Kidney capillary endothelial cell (primary cell): ENCODE data around the gene RASAL2.

Experiments
- DNase-seq: peaks from one replicate; pipeline ENCODE4 v3.0.0-alpha.2; 2018; ENCODE audit warnings: low spot score

Gene RASAL2

DNA sequence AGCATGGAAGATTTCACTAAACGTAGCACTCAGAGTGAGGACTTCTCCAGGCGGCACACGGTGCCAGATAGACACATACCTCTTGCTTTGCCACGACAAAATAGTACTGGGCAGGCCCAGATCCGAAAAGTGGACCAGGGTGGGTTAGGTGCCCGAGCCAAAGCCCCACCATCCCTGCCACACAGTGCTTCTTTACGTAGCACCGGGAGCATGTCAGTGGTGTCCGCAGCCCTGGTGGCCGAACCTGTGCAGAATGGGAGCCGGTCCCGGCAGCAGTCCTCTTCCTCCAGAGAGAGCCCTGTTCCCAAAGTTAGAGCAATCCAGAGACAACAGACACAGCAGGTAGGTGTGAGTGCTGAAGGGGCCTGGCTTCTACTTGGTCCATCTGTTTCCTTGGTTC is 364.3 kb downstream of the RASAL2 start:
- no peak for DNase-seq

DNA sequence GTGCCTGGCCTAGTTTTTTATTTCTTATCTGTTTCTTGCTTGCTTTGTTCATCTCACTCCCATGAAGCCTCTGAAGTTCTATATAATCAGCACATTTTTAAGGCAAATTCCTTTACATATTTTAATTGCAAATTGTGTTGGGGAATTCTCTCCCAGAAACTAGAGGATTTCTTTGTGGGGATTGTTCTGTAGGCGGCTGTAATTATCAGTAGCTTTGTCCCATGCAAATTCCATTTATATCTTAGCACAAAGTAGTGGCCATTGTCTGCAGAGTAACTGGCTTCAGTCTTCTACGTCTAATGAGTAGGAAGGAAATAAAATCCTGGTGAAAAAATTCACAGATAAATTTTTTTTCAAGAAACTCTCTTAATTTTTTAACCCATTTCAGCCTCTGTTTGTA is 367.2 kb downstream of the RASAL2 start:
- DNase-seq, result no peak

DNA sequence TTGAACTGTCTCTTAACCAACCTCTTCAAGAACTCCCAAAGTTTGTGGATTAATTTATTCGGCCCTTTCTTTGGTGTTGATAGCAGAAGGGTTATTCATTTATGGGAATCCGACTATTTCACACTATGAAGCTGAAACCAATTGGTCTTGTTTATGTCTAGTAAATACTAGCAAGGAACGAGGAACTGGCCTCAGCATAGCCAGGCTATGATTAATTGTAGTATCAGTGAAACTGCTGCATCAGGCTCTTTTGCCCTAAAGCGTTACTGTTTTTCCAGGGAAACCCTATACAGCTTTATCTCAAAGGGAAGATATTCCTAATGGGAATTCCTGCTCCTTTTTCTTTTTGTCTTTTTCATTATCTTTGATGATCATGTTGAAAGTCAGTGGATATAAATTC is 367.8 kb downstream of the RASAL2 start:
- DNase-seq, result no peak

DNA sequence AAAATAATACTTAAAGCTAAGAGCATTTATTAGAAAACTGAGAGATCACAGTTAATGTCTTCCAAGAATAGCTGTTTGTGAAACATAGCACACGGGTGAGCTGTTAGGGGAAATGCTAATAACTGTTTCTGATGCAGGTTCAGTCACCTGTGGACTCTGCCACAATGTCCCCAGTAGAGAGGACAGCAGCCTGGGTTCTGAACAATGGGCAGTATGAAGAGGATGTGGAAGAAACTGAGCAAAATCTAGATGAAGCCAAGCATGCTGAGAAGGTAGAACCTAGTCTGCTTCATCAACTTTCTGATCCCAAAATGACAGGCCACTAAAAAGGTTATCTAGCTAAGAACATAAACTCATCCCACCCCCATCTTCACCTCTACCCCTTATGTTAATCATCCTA is 370.2 kb downstream of the RASAL2 start:
- no peak for DNase-seq

DNA sequence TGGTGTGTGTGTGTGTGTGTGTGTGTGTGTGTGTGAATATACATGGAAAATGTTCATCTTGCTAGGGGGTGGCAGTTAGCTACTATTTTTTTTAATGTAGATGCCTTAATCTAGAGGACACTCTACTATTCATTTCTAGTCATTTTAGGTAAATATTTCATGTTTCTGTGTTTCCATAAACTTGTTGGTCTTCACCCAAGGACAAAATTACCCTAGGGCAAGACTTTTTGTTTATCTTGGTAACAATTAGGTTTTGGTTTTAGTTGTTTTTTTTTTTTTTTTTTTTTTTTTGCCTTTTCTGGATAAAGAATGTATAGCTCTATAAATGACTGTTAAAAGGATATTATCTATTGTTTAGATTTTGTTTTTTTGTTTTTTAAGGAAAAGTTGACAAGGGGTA is 370.7 kb downstream of the RASAL2 start:
- no peak for DNase-seq

DNA sequence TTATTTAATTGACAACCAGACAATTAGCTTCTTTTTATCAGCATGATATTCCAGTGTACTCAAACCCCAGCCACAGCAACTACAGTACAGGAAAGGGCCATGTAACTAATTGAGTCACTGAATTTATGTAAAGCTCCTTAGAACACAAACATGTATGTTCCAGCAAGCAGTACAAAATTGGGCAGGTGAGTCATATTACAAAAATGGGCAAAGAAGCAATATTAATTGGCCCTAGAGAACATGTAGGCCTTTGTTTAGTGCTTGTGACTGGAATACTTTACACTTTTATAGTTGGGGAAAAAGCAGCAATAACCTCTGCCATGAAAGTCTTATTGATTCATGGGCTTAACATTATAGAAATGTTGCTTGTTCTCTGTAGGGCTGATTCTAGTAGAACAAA is 371.1 kb downstream of the RASAL2 start:
- DNase-seq, result peak; percentile 16

DNA sequence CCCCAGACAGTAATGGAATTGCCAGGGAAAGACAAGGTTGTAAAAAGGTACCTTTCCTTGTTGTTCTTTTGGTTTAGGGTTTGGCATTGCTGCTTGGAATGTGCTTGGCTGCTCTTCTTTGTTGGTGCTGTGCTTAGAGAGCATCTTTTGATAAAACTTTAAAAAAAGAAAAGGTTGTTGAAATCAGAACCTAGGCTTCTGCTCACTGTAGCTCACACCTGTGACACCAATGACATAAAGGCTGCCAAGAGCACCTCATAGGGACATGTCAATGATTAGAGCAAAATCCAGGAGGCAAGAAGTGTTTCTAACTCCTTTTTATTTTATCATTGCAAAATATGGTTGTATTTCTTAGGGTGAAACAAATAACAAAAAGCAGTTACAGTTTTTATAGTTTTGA is 373.9 kb downstream of the RASAL2 start:
- DNase-seq, result no peak

DNA sequence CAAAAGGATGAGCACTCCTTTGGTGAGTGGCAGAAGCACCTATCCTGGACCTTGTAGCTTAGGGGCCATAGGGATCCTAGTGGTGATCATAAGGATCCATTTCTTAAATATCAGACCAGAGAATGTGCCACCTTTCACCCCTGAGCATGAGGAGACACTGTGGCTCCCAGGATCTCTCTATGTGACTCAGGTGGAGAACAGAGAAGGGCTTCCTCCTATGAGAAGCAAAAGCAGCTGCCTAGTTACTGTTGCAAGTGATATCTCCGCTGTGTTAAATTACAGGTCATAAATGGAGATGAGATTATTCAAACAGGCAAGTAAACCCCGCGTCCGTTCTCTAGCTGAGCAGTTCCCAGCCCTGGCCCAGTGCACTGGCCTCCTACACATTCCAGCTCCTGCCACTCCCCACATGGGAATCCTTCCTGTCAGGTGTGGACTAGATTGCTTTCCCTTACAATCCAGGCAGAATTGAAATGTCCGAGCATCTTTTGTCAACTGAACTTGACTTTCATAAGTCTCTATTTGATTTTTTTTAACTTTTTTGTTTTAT is 376.6 kb downstream of the RASAL2 start:
- no peak for DNase-seq

DNA sequence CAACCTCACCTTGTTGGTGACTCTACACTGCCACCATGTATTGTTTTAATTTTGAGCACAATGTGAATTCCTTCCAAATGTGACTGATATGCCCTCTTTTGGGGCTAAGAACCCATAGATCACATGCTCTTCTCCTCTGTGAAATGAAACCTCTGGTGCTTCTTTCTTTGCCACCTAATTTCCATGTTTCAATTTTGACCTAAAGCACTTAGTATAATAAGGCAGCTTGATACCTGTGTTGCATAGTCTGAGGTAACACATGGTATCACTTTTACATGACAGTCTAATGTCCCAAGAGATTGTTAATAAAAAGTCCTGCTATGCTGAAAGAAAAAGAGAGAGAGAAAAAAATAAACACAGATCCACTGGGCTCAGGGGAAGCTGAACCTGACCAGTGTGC is 378.6 kb downstream of the RASAL2 start:
- DNase-seq, result no peak

DNA sequence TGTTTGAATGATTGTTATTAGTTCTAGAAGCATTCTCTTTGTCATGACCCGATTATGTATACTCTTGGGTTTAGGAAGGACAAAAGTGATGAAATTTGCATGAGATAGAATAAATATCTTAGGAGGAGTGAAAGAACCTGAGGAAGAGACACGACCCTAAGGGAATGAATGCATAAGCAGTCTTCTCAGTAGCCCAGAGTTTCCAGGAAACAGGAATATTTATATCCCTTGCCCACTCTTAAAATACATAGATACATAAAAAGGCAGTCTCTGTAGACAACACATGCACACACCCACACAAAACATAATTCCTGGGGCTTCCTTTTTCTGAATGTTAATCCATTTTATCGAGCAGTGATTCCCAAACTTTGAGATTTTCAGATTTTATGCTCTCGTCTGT is 383.5 kb downstream of the RASAL2 start:
- no peak for DNase-seq

DNA sequence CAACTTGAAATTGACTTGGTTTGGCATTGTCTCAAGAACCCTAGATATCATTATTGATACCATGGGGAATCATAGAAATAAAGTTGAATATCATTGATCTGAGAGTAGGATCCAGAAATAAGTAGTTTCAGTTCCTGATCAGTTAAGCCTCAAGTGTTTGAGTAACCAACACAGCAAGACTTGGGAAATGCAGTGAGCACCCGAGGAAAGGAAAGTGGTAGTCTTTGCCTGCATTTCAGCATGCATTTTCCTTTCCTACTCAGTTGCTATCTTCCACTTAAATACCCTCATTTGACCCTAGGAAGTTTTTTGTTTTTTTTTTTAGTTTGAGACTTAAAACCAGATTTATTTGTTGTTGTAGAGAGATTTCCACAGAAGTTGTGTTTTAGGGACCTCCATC is 383.9 kb downstream of the RASAL2 start:
- no peak for DNase-seq

DNA sequence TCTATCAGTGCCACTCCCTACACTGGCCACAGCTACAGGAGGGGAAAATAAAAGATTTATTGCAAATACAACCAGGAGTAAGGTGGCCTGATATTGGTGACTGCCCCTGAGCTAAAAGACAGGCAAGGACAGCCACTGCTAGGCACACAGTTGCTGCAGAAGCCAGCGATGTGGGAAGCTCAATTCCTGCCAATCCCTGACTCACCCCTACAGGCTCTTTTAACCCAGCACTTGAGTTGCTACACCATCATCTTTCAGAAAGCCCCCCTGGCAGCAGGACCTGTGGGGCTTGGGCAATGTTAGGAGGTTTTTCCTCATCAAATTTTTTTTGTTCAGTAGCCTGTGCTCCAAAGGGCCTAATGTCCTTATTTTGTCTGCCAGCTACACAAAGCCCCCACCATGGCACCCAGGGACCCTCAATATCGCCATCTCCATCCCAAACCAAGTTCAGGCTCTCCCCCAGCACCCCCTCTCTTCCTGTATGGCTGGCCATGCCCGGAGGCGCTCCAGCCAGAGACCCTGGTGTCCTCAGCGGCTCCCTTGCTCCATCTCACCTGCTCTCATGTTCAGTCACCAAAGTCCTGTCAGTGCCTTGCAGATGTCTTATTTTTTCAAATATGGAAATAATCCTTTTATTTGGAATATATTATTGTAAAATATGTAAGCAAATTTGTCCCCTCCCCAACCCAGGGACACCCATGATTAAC is 389.5 kb downstream of the RASAL2 start:
- no peak for DNase-seq

DNA sequence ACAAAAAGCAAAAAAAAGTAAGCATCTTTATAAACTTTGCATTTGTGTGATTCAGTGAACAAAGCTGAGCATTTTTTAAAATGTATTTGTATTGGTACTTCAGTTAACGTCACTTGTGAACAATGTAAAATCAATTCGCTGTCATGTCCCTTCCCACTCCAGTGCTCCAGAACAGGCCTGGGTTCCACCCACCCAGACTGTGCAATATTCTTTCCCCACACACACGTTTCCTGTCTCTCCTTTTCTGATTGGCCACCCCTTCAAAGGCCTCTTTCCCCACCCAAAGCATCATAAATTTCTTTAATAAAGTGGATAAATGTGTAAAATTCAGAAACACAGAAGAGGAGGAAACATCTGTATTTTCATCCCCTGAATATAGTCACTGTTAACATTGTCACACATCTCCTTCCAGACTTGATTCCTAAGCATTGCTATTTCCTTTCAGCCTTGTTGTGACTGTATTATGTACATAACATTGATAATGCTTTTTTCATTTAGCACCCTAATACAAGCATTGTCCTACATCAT is 390.9 kb downstream of the RASAL2 start:
- DNase-seq, result peak; percentile 57

DNA sequence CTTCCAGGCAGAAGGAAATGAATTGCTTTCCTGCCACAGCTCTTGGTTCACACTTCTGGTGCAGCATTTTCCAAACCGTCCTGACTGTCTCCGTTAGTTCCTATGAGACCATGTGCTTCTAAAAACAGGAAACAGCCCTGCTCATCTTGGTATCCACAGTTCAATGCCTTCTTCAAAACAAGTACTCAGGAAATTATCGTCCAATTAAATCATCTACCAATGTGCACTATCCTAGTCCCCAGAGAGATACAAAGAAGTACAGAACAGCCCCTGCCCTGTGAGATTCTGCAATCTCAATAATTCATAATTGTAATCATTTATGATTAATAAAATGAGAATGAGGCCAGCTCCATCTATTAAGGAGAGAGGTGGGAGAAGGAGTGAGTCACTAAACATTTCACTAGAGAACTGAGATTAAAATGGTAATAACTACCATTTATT is 391.7 kb downstream of the RASAL2 start:
- DNase-seq, result peak; percentile 55

DNA sequence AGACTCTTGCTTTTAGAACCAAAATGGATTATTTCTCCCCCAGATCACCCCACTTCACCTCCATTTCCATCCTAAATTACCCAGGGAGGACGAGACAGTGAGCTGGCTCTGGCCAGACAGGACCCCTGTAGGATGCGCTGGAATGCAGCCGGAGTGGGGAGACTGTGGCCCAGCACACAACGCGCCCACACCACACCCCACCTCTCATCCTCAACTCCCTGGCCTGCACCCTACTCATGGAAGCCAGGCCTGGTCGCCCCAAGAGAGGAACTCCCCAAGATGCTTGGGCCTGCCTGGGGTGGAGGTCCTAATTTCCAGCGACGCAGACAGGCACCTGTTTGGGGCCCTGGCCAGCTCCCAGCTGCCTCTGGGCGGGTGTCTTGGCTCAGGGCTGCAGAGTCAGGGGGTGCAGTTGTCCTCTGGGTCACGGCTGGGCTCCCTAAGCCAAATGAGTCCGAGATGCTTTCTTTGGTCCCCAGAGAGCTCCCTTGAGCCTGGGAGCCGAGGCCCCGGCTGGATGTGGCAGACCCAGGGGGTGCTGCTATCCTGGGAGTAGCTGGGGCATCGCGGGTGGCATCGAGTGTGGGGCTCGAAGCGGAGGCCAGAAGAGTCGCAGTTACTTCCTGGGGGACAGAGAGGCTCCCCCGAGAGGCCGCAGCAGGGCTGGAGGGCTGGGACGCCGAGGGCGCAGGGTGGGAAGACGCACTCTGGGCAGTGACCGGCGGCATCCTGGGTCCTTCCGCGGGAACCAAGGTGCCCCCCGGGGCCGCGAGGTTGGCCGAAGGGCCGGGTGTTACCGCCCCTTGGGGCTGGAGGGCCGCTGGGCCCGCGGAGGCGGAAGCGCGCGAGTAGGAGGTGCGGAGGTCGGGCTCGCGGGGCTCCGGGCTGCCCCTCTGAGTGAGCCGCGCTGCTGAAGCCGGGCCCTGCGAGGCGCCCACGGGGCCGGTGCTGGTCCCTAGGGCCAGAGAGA is 392.5 kb downstream of the RASAL2 start:
- DNase-seq, result no peak

DNA sequence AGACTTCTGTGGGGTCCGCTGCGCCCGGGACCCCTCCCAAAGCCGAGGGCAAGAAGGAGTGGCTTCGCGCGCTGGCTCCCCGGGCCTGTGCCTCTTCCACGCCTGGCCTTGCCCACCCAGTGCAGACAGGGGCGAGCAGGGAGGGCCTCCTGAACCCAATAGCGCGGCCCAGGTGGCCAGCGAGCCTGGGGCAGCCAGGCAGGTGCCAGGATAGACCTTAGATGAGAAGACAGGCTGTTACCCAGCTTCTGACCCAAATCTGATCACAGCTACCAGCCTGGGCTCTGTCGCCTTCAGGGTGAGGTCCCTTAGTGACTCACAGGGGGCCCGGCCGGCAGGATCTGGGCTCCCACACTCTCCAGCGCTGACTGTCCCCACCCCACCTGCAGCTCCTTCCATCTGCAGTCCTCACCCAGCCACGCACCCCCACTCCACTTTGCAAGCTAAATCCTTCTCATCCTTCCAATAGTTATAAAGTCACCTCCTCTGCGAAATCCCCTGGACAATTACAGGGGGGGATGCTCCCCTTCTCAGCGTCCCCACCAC is 393.2 kb downstream of the RASAL2 start:
- no peak for DNase-seq

DNA sequence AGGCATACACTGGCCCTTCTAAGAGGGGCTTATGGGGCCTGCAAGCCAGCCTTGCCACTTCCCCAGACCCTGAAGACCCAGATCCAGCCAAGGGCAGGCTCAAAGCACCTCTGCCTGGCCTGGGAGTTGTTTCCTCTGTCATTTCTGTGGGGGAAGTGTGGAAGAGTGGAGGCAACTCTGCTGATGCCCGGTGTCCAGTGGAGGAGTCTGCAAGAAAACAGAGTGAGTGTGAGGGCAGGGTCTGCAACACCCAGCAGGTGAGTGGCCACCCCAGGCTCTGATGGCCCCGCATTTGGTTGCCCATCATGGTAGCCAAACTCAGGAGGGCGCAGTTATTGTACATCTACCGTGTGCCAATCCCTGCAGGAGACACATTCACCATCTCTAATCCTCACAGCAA is 394.5 kb downstream of the RASAL2 start:
- no peak for DNase-seq

DNA sequence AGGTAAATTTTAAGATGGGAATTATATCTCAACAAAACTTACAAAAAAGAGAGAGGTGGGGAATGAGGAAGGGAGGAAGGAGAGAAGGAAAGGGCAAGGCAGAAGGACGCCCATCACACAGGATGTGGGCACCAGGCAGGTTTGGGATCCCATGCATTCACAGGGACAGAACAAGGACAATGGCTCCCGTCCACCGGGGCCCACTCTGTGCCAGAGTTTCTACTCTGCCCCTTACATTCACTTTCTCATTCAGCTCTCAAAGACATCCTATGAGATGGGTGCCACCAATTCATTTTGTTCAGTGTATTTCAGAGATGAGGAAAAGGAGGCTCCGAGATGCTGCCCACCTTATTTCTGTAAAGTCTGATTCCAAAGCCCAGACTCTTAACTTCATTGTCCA is 395.5 kb downstream of the RASAL2 start:
- DNase-seq, result no peak

DNA sequence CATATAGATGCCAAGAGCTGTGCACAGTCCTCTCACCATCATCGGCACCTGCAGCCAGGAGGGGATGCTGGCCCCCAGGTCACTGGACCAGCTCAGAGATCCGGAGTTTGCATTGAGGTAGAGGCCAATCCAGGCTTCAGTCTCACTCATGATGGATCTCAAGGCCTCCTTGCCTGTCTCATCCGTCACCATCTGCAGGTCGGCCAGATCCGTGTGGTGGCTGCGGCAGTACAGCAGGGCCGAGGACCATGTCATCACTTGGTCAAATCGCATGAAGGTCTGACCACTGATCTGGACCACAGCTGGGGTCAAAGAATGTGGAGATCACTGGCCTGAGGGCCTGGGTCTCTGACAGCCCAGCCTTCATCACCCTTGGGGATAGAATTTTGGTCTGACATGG is 396.2 kb downstream of the RASAL2 start:
- no peak for DNase-seq

DNA sequence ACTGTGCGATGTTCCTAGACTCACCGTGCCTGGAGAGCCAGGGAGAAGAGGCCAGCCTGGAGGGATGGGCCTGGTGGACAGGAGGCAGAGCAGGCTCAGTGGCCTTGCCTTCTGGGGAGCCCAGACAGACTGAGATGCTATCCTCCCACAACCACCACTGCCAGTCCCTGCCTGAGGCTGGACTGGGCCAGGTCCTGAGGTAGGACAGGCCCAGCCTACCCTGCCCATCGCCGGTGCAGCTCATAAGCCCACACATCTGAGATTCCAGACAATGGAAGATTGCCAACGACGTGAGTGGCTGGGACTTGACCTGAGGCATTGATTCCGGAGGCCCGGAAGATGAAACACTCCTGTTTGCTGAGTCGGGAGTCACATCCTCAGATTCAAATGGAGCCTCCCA is 397.1 kb downstream of the RASAL2 start:
- no peak for DNase-seq

DNA sequence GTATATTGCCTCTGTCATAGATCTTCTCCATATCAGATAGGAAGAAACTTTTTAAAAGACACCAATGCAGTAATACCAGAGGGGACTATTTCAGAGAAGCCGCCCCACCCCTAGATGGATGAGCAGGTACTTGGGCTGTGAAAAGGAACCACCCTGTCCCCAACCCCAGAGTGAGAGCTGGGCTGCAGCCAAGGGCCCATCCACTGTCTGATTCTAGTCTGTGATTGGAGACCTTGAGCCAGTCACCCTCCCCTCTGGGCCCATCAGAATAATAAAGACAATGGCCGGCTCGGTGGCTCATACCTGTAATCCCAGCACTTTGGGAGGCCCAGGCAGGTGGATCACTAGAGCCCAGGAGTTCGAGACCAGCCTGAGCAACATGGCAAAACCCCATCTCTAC is 397.8 kb downstream of the RASAL2 start:
- no peak for DNase-seq

DNA sequence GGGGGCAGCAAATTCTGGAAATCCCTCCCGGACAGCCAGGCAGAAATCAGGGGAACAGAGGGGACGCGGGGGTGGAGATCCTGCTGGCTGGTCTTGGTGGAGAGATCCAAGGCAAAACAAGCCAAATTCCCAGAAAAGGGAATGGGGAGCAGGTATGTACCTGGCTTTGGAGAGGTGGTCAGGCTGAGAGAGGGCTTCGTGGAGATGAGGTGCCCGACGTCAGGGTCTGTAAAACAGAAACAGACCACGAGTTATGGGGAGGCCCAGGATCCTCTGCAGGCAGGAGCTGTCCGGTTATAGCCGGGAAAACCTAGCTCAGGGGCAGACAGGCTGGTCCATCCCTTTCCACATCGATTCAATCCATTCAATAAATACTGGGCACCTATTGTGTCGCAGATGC is 398.4 kb downstream of the RASAL2 start:
- DNase-seq, result no peak
